Measurements from ENCODE around the gene RANBP17.
"Not testable (repeated sequence)": the region's sequence is repeated elsewhere in the genome, so short reads cannot be mapped to it uniquely, and the experiment has no call there.

RANBP17 gene

GRCh38 chr5:170861917-170862766 lies at the start of gene RANBP17:
RANBP17 (plus strand) TSS chr5:170862018.
- no peak for DNase-seq (ENCODE audit: low read depth in 2 of 2)

GRCh38 chr5:170813231-170813630 lies 48.6 kb upstream of the RANBP17 start:
- no peak for DNase-seq (ENCODE audit: low read depth in 2 of 2)

GRCh38 chr5:170817195-170817594 lies 44.6 kb upstream of the RANBP17 start:
- no peak for DNase-seq (ENCODE audit: low read depth in 2 of 2)

- no peak for DNase-seq (ENCODE audit: low read depth in 2 of 2)
Measured at GRCh38 chr5:170818232-170818631, 43.6 kb upstream of the RANBP17 start.

- no peak for DNase-seq (ENCODE audit: low read depth in 2 of 2)
Measured at GRCh38 chr5:170819824-170820223, 42.0 kb upstream of the RANBP17 start.

- DNase-seq (ENCODE audit: low read depth in 2 of 2) = no peak
Measured at GRCh38 chr5:170821257-170821800, 40.5 kb upstream of the RANBP17 start.

- no peak for DNase-seq (ENCODE audit: low read depth in 2 of 2)
Measured at GRCh38 chr5:170826117-170826516, 35.7 kb upstream of the RANBP17 start.

- DNase-seq (ENCODE audit: low read depth in 2 of 2) = no peak
Measured at GRCh38 chr5:170832241-170832640, 29.6 kb upstream of the RANBP17 start.

GRCh38 chr5:170833981-170834380 lies 27.8 kb upstream of the RANBP17 start:
- not testable (repeated sequence) for DNase-seq (ENCODE audit: low read depth in 2 of 2)

GRCh38 chr5:170836226-170836625 lies 25.6 kb upstream of the RANBP17 start:
- no peak for DNase-seq (ENCODE audit: low read depth in 2 of 2)

- DNase-seq (ENCODE audit: low read depth in 2 of 2) = no peak
Measured at GRCh38 chr5:170843870-170844269, 17.9 kb upstream of the RANBP17 start.

- DNase-seq (ENCODE audit: low read depth in 2 of 2) = no peak
Measured at GRCh38 chr5:170844651-170845050, 17.2 kb upstream of the RANBP17 start.

- no peak for DNase-seq (ENCODE audit: low read depth in 2 of 2)
Measured at GRCh38 chr5:170846416-170846815, 15.4 kb upstream of the RANBP17 start.

- no peak for DNase-seq (ENCODE audit: low read depth in 2 of 2)
Measured at GRCh38 chr5:170846846-170847245, 15.0 kb upstream of the RANBP17 start.

- no peak for DNase-seq (ENCODE audit: low read depth in 2 of 2)
Measured at GRCh38 chr5:170848033-170848432, 13.8 kb upstream of the RANBP17 start.

GRCh38 chr5:170849374-170849773 lies 12.4 kb upstream of the RANBP17 start:
- no peak for DNase-seq (ENCODE audit: low read depth in 2 of 2)

- DNase-seq (ENCODE audit: low read depth in 2 of 2) = no peak
Measured at GRCh38 chr5:170854566-170854965, 7.3 kb upstream of the RANBP17 start.

GRCh38 chr5:170857066-170857465 lies 4.8 kb upstream of the RANBP17 start:
- no peak for DNase-seq (ENCODE audit: low read depth in 2 of 2)

GRCh38 chr5:170860415-170860814 lies 1.4 kb upstream of the RANBP17 start:
- DNase-seq (ENCODE audit: low read depth in 2 of 2) = no peak

GRCh38 chr5:170860818-170861666 lies 776 bp upstream of the RANBP17 start:
- no peak for DNase-seq (ENCODE audit: low read depth in 2 of 2)

- no peak for DNase-seq (ENCODE audit: low read depth in 2 of 2)
Measured at GRCh38 chr5:170861667-170861916, 226 bp upstream of the RANBP17 start.

- DNase-seq (ENCODE audit: low read depth in 2 of 2) = no peak
Measured at GRCh38 chr5:170863646-170864045, 1.8 kb downstream of the RANBP17 start.

GRCh38 chr5:170865622-170866021 lies 3.8 kb downstream of the RANBP17 start:
- no peak for DNase-seq (ENCODE audit: low read depth in 2 of 2)

Measured in stimulated activated CD8-positive, alpha-beta memory T cell treated with anti-CD3 and anti-CD28 coated beads, Interleukin-7, amount 100 ng/mL, for 1 hour (primary cell).